ENCODE data around the gene TGOLN2. TPM values are rescaled to one million over a fixed set of nuclear protein-coding genes. Genes with fewer than 3 reads are reported as not detected.
"Not testable (repeated sequence)": the region's sequence is repeated elsewhere in the genome, so short reads cannot be mapped to it uniquely, and the experiment has no call there.

The TGOLN2 gene
- total RNA-seq, 1 experiment from 2014 or later = 171 TPM

DNA sequence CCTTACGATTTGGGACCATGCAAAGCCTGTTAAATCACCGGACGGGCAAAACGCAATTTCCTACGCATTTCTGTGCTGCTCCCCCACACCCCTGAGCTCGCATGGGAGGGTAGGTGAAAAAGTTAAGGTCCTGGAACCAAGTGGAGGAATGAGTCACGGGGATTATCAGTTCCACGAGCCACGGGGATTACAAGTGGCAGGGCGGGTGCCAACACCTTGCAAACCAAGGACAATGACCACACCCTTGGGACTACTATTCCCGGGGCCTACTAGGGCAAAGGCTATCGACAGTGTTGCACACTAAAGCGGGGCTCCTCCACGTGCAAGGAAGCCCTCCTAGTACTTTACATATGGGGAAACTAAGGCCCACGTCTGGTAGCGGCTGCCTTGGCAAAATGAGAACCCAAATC is 26.1 kb upstream of the TGOLN2 start:
- no peak for TF ChIP-seq CTCF (IDR thresholded peaks at IDR 0.05; ENCODE audit: unreplicated experiment)
- H3K9me3 Mint-ChIP-seq (ENCODE audit: low read depth, unreplicated experiment) = no peaks in the 10 kb centered on the region
- DNase-seq = peak; percentile 35
- peaks cover 42% of the 10 kb centered on the region for H3K36me3 Mint-ChIP-seq (ENCODE audit: insufficient read depth, unreplicated experiment)
- CTCF ChIA-PET = interaction anchor here (1.5 kb wide), 1 partner anchor 26 kb away, joined by 6 read pairs; the partner anchor contains the start of gene TGOLN2
- TSS peak; percentile 76 for BruUV-seq (replicated peaks)
- H3K4me3 Mint-ChIP-seq (ENCODE audit: low read depth, unreplicated experiment) = peak overlapping the region; percentile 96
- H3K27me3 Mint-ChIP-seq (ENCODE audit: unreplicated experiment) = no peaks in the 10 kb centered on the region
- intact Hi-C loops (cut with micrococcal nuclease; ENCODE audit: unreplicated experiment) = no loop called here
- H3K27ac Mint-ChIP-seq (ENCODE audit: unreplicated experiment) = peak overlapping the region; percentile 89
- no peaks in the 10 kb centered on the region for H3K4me1 Mint-ChIP-seq (ENCODE audit: low read depth, unreplicated experiment)

GRCh38 chr2:85347599-85347998 is 19.8 kb upstream of the TGOLN2 start:
- Mint-ChIP-seq H3K27me3 (ENCODE audit: unreplicated experiment) (no peaks in the 10 kb centered on the region), H3K27ac (ENCODE audit: unreplicated experiment) (no peak overlapping the region), H3K4me3 (ENCODE audit: low read depth, unreplicated experiment) (no peak overlapping the region), H3K4me1 (ENCODE audit: low read depth, unreplicated experiment) (no peaks in the 10 kb centered on the region), H3K36me3 (ENCODE audit: insufficient read depth, unreplicated experiment) (peaks cover 30% of the 10 kb centered on the region), H3K9me3 (ENCODE audit: low read depth, unreplicated experiment) (no peaks in the 10 kb centered on the region)
- CTCF ChIA-PET = interaction anchor here (0.6 kb wide), 1 partner anchor 17 kb away, joined by 3 read pairs; no protein-coding TSS in a partner anchor
- intact Hi-C loops (cut with micrococcal nuclease; ENCODE audit: unreplicated experiment) = no loop called here
- no TSS peak for BruUV-seq (replicated peaks)
- TF ChIP-seq CTCF (IDR thresholded peaks at IDR 0.05; ENCODE audit: unreplicated experiment) = no peak
- no peak for DNase-seq

DNA sequence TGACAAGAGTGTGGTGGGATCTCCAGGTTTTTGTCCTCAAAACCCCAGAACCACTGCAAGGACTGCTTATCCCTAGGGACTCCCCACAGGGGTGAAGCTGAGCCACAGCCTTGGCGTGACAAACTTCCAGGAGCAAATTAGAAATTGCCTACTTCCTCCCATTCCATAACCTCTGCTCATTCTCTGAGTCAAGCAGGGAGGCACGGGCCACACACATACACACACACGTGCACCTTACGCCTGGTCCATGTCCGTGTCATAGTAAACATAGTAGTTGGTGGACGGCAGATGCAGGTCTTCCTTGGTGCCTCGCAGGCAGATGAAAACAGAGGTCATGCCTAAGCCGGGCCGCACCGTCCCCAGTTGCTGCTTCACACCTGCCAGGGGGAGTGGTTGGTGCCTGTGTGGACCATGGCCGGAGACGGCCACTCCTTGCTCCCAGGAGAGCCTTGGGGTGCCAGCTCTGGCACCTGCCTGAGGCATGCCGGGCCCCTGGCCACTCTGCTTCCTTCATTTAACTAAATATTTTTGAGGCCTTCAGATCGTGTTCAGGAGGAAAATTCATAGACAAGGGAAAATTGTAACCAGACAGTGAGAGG is 16.7 kb upstream of the TGOLN2 start:
- DNase-seq = no peak
- H3K36me3 Mint-ChIP-seq (ENCODE audit: insufficient read depth, unreplicated experiment) = peaks cover 12% of the 10 kb centered on the region
- CTCF ChIA-PET = no interaction called here
- no peak overlapping the region for H3K27ac Mint-ChIP-seq (ENCODE audit: unreplicated experiment)
- no peaks in the 10 kb centered on the region for H3K27me3 Mint-ChIP-seq (ENCODE audit: unreplicated experiment)
- no peak for TF ChIP-seq CTCF (IDR thresholded peaks at IDR 0.05; ENCODE audit: unreplicated experiment)
- no TSS peak for BruUV-seq (replicated peaks)
- H3K4me1 Mint-ChIP-seq (ENCODE audit: low read depth, unreplicated experiment) = no peaks in the 10 kb centered on the region
- intact Hi-C loops (cut with micrococcal nuclease; ENCODE audit: unreplicated experiment) = no loop called here
- H3K4me3 Mint-ChIP-seq (ENCODE audit: low read depth, unreplicated experiment) = no peak overlapping the region
- no peaks in the 10 kb centered on the region for H3K9me3 Mint-ChIP-seq (ENCODE audit: low read depth, unreplicated experiment)

- H3K9me3 Mint-ChIP-seq (ENCODE audit: low read depth, unreplicated experiment); CTCF ChIA-PET; intact Hi-C loops (cut with micrococcal nuclease; ENCODE audit: unreplicated experiment); BruUV-seq (replicated peaks); H3K4me1 Mint-ChIP-seq (ENCODE audit: low read depth, unreplicated experiment); DNase-seq; H3K4me3 Mint-ChIP-seq (ENCODE audit: low read depth, unreplicated experiment); H3K27me3 Mint-ChIP-seq (ENCODE audit: unreplicated experiment); H3K27ac Mint-ChIP-seq (ENCODE audit: unreplicated experiment): not testable (repeated sequence)
- H3K36me3 Mint-ChIP-seq (ENCODE audit: insufficient read depth, unreplicated experiment) = peaks cover 12% of the 10 kb centered on the region
These were observed 15.6 kb upstream of the TGOLN2 start for GRCh38 chr2:85343207-85343895.

DNA sequence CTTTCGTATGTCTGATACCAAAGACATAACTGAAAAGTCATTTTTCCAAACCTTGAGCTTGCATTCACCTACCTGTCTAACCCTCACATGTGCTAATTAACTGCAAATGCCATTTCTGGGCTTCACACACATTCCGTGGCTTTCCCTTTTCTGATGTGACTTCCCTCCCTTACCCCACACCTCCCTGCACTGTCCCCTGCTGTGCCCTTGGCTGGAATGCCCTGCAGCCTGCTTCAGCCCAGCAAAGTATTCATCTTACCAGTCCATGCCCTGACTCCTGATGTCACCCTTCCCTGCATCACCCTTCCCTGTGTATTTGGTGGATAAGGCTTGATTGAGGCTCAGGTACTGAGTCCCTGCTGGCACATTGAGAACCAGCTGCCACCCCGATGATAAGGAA is 14.4 kb upstream of the TGOLN2 start:
- TF ChIP-seq CTCF (IDR thresholded peaks at IDR 0.05; ENCODE audit: unreplicated experiment) = no peak
- H3K4me1 Mint-ChIP-seq (ENCODE audit: low read depth, unreplicated experiment) = no peaks in the 10 kb centered on the region
- H3K4me3 Mint-ChIP-seq (ENCODE audit: low read depth, unreplicated experiment) = no peak overlapping the region
- BruUV-seq (replicated peaks) = no TSS peak
- H3K9me3 Mint-ChIP-seq (ENCODE audit: low read depth, unreplicated experiment) = no peaks in the 10 kb centered on the region
- intact Hi-C loops (cut with micrococcal nuclease; ENCODE audit: unreplicated experiment) = no loop called here
- H3K27me3 Mint-ChIP-seq (ENCODE audit: unreplicated experiment) = no peaks in the 10 kb centered on the region
- no peak overlapping the region for H3K27ac Mint-ChIP-seq (ENCODE audit: unreplicated experiment)
- no peak for DNase-seq
- CTCF ChIA-PET = no interaction called here
- H3K36me3 Mint-ChIP-seq (ENCODE audit: insufficient read depth, unreplicated experiment) = peaks cover 4% of the 10 kb centered on the region
